Measurements from ENCODE around the gene SDK2. TPM values are rescaled to one million over a fixed set of nuclear protein-coding genes. Genes with fewer than 3 reads are reported as not detected.

SDK2 gene
- total RNA-seq, 1 donor from 2014 or later = 31.2 TPM

GRCh38 chr17:73678999-73679398 is 34.8 kb upstream of the SDK2 start:
- Mint-ChIP-seq H3K27ac (ENCODE audit: unreplicated experiment) (no peak overlapping the region), H3K36me3 (ENCODE audit: low read depth) (no peaks in the 10 kb centered on the region), H3K4me3 (no peak overlapping the region), H3K4me1 (peaks cover 7% of the 10 kb centered on the region), H3K27me3 (ENCODE audit: low read depth) (peaks cover 17% of the 10 kb centered on the region), H3K9me3 (peaks cover 5% of the 10 kb centered on the region)
- no peak for DNase-seq (ENCODE audit: low read depth, low spot score)
- no peak for TF ChIP-seq CTCF (conservative IDR thresholded peaks at IDR 0.05)

- no peak overlapping the region for H3K27ac Mint-ChIP-seq (ENCODE audit: unreplicated experiment)
- H3K27me3 Mint-ChIP-seq (ENCODE audit: low read depth) = peaks cover 6% of the 10 kb centered on the region
- DNase-seq (ENCODE audit: low read depth, low spot score) = no peak
- H3K36me3 Mint-ChIP-seq (ENCODE audit: low read depth) = no peaks in the 10 kb centered on the region
- no peak overlapping the region for H3K4me3 Mint-ChIP-seq
- H3K4me1 Mint-ChIP-seq = no peaks in the 10 kb centered on the region
- H3K9me3 Mint-ChIP-seq = peaks cover 6% of the 10 kb centered on the region
- TF ChIP-seq CTCF (conservative IDR thresholded peaks at IDR 0.05) = no peak
These were observed 25.5 kb upstream of the SDK2 start for GRCh38 chr17:73669771-73670170.

- Mint-ChIP-seq H3K9me3 (peaks cover 6% of the 10 kb centered on the region), H3K4me1 (no peaks in the 10 kb centered on the region), H3K4me3 (no peak overlapping the region), H3K36me3 (ENCODE audit: low read depth) (no peaks in the 10 kb centered on the region), H3K27me3 (ENCODE audit: low read depth) (peaks cover 6% of the 10 kb centered on the region), H3K27ac (ENCODE audit: unreplicated experiment) (no peak overlapping the region)
- no peak for TF ChIP-seq CTCF (conservative IDR thresholded peaks at IDR 0.05)
- no peak for DNase-seq (ENCODE audit: low read depth, low spot score)
These were observed 23.1 kb upstream of the SDK2 start for GRCh38 chr17:73667181-73667959.

GRCh38 chr17:73663614-73664013 is 19.4 kb upstream of the SDK2 start:
- H3K4me3 Mint-ChIP-seq = no peak overlapping the region

GRCh38 chr17:73660366-73660765 is 16.1 kb upstream of the SDK2 start:
- Mint-ChIP-seq H3K4me1 (no peaks in the 10 kb centered on the region), H3K27ac (ENCODE audit: unreplicated experiment) (no peak overlapping the region), H3K4me3 (no peak overlapping the region), H3K27me3 (ENCODE audit: low read depth) (peaks cover 3% of the 10 kb centered on the region), H3K36me3 (ENCODE audit: low read depth) (no peaks in the 10 kb centered on the region), H3K9me3 (no peaks in the 10 kb centered on the region)
- DNase-seq (ENCODE audit: low read depth, low spot score) = no peak
- no peak for TF ChIP-seq CTCF (conservative IDR thresholded peaks at IDR 0.05)

More at GRCh38 chr17:73663614-73664013, 19.4 kb upstream of the SDK2 start:
- Mint-ChIP-seq H3K27me3 (ENCODE audit: low read depth) (peaks cover 6% of the 10 kb centered on the region), H3K36me3 (ENCODE audit: low read depth) (no peaks in the 10 kb centered on the region), H3K9me3 (peaks cover under 1% of the 10 kb centered on the region), H3K4me1 (no peaks in the 10 kb centered on the region), H3K27ac (ENCODE audit: unreplicated experiment) (no peak overlapping the region)
- no peak for TF ChIP-seq CTCF (conservative IDR thresholded peaks at IDR 0.05)
- no peak for DNase-seq (ENCODE audit: low read depth, low spot score)
